ENCODE measurements around the gene GTF3A.

- TF ChIP-seq CTCF (IDR thresholded peaks at IDR 0.05 in 4 of 5, conservative IDR thresholded peaks at IDR 0.05 in 1 of 5) (no peak), POLR2A (IDR thresholded peaks at IDR 0.05) (no peak)
Observed at GRCh38 chr13:27463500-27463899, 39.1 kb downstream of the GTF3A start.
